HFF-Myc (cell line): ENCODE measurements around the gene ZNFX1.
"Not testable (repeated sequence)": the region's sequence is repeated elsewhere in the genome, so short reads cannot be mapped to it uniquely, and the experiment has no call there.

Experiments
- DNase-seq: peaks from one replicate; pipeline ENCODE4 v3.0.0-alpha.2; 2011; ENCODE audit warnings: low read depth; ENCODE audit errors: extremely low read depth
- H3K4me3 ChIP-seq: replicated peaks from 2 replicates; pipeline ENCODE4 v1.5.1; 2011; ENCODE audit warnings: low read depth, mild to moderate bottlenecking, control low read depth, low read length
- TF ChIP-seq, protein P1 (sequence below): IDR thresholded peaks from 2 replicates; pipeline ENCODE4 v1.5.1; 2012; ENCODE audit warnings: mild to moderate bottlenecking, low read depth, low read length, control low read depth; ENCODE audit errors: missing control alignments

The ZNFX1 gene

DNA sequence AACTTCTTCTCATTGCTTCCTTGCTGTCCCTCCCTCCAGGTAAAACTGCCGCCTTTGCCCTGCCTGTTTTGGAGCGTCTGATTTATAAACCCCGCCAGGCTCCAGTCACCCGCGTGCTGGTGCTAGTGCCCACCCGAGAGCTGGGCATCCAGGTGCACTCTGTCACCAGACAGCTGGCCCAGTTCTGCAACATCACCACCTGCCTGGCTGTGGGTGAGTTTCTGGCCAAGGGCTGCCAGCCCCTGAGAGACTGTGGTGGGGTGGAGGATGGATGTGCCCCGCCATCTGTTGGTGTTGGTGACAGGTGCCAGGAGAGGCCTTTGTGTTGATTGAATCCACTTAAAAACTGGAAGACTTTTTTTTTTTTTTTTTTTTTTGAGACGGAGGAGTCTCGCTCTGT, 49.2 kb downstream of the ZNFX1 start:
- TF ChIP-seq, protein P1, sequence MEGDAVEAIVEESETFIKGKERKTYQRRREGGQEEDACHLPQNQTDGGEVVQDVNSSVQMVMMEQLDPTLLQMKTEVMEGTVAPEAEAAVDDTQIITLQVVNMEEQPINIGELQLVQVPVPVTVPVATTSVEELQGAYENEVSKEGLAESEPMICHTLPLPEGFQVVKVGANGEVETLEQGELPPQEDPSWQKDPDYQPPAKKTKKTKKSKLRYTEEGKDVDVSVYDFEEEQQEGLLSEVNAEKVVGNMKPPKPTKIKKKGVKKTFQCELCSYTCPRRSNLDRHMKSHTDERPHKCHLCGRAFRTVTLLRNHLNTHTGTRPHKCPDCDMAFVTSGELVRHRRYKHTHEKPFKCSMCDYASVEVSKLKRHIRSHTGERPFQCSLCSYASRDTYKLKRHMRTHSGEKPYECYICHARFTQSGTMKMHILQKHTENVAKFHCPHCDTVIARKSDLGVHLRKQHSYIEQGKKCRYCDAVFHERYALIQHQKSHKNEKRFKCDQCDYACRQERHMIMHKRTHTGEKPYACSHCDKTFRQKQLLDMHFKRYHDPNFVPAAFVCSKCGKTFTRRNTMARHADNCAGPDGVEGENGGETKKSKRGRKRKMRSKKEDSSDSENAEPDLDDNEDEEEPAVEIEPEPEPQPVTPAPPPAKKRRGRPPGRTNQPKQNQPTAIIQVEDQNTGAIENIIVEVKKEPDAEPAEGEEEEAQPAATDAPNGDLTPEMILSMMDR, result no peak
- H3K4me3 ChIP-seq, result no peak overlapping the region
- no peak for DNase-seq

DNA sequence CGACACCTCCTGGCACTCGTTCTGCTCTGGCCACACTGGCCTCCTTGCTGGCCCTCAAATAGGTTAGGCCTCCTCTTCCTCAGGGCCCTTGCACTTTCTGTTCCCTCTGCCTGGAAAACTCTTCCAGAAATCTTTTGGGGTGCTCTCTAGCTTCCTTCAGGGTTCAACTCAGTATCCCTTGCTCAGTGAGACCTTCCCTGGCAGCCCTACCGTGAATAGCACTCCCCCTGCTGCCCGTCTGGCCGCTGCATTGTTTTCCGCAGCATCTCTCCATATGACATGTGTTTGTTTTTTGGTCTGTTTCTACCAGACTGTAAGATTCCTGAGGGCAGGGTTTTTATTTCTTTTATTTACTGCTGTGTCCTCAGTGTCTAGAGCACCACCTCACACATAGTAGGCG, 52.0 kb downstream of the ZNFX1 start:
- no peak overlapping the region for H3K4me3 ChIP-seq

DNA sequence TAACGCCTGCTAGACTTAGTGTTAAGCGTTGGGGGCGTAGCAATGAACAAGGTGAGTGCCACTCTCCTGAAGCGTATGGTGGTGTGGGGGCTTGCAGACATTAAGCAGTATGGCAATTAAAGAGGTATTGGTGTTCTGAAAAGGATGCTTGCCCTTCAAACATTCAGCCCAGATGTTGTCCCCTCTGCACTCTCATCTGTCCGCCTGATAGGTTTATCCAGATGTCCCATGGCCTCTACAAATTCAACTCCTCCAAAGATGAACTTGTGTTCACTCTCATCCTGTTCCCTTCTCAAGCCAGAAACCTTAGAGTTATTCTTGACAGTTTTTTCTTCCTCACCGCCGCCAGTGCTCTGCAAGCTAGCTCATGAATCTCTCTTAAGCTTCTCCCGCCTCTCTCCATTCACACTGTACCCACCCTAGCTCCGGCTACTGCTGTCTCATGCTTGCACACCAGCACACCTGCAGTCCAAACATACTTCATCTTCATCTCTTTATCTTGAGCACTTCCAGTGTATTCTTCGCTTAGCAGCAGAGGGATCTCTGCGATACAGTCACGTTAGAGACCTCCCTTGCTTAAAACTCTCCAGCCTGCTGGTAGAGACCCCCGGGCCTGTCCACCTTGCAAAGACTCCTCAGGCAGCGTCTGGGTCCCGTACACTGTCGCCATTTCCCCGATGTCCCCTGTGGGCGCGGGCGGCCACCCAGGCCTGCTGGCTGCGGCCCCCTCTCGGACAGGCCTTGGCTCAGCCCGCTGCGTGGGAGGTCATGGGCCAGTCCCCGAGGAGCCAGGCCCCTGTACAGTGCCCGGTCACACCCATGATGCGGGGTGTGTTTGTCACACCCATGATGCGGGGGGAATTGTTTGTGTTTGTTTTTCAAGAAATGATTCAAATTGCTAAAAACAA, 57.7 kb downstream of the ZNFX1 start:
- TF ChIP-seq, protein P1, result no peak
- no peak for DNase-seq
- peak overlapping the region; percentile 67 for H3K4me3 ChIP-seq

More for the DNA sequence above, 52.0 kb downstream of the ZNFX1 start:
- TF ChIP-seq, protein P1, result no peak
- DNase-seq, result no peak

- H3K4me3 ChIP-seq, result peak within 1 kb of the TSS; percentile 67
- TF ChIP-seq, protein P1, result no peak
- DNase-seq, result peak; percentile 98
Observed at GRCh38 chr20:49219091-49219923, 58.5 kb downstream of the ZNFX1 start, which contains the start of gene DDX27. Gene DDX27, plus strand, starts transcription at chr20:49219416. Its CDS starts 33 bp downstream, at chr20:49219449.

DNA sequence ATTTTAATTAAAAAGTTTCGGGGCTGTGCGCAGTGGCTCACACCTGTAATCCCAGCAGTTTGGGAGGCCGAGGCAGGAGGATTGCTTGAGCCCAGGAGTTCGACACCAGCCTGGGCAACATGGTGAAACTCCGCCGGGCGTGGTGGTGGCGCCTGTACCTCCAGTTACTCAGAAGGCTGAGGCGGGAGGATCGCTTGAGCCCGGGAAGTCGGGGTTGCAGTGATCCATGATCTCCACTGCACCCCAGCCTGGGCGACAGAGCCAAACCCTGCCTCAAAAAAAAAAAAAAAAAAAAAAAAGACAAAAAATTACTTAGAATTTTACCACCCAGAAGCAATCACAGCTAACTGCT, 59.1 kb downstream of the ZNFX1 start:
- not testable (repeated sequence) for DNase-seq
- H3K4me3 ChIP-seq, result peak overlapping the region; percentile 67; the same call in 1 of the 2 replicates

DNA sequence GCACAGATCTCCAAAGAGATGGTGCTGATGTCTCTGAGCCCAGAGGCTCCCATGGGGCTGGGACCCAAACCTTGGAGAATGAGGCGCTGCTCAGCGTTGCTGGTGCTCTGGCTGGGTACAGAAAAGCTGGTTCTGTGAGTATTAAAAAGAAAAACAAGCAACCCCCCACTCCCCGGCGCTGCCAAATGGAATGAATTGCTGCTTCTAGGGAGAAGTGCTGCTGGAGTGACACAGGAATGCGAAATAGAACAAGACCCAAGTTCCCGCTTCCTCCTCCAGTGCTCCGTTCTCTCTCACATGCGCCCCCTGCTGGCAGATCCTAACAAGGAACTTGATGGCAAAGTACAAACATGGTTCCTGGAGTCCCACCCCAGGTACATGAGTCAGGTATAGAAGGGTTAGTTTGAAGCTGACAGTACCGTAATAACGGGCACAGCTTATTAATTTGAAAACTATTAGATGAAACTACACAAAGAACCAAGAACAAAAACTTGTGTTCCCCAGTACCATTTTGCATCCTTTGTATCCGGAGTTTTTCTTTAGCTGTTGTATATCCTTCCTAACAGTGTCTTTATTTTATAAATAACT, 60.8 kb downstream of the ZNFX1 start:
- no peak overlapping the region for H3K4me3 ChIP-seq
- TF ChIP-seq, protein P1, result peak; percentile 93
- peak; percentile 82 for DNase-seq
